T-cell (primary cell): ENCODE data around the gene CTXN1. TPM values are rescaled to one million over a fixed set of nuclear protein-coding genes. Genes with fewer than 3 reads are reported as not detected.

ENCODE experiments used
- ATAC-seq, 4 experiments: fragments of 200-7000 bp in 3 of 4; fragments of 150-1000 bp in 1 of 4; cut with Tn5 transposase; replicated peaks in 1 of 4; 1 replicate in 3 of 4; 2 replicates in 1 of 4; pipeline ENCODE4 v1.10.0; 2021; ENCODE audit warnings: moderate library complexity in 3 of 4, mild to moderate bottlenecking in 2 of 4, moderate number of reproducible peaks in 1 of 4
- CTCF ChIA-PET, 2 donors: fragments of 300-600 bp; sonication (Branson Sonifier 250); formaldehyde crosslinking; loops; one replicate each; lab custom pipeline; 2022; ENCODE audit warnings: antibody characterized with exemption in 2 of 2; lab: Charles Lee
- POLR2A ChIA-PET, 2 donors: fragments of 300-600 bp; sonication (Branson Sonifier 250); formaldehyde crosslinking; loops; one replicate each; lab custom pipeline; 2022; ENCODE audit warnings: antibody characterized with exemption in 2 of 2; lab: Charles Lee
- DNase-seq, 35 experiments: peaks; one replicate each; pipeline versions ENCODE4 v3.0.0 to v3.0.0-alpha.2; 2013 to 2023
- H3K27ac ChIP-seq: one replicate; pipeline ENCODE4 v1.5.1; 2013; ENCODE audit warnings: low read length
- H3K27me3 ChIP-seq, 2 experiments: replicated peaks in 1 of 2; 1 replicate in 1 of 2; 2 replicates in 1 of 2; pipeline versions ENCODE4 v1.6.1 to v1.7.0; 2013; ENCODE audit warnings: low read length in 1 of 2, mixed read lengths in 1 of 2; ENCODE audit not compliant: control insufficient read depth in 2 of 2, insufficient read depth in 2 of 2; ENCODE audit errors: extremely low read depth in 1 of 2
- H3K36me3 ChIP-seq, 2 donors: 1 replicate in 1 of 2; 2 replicates in 1 of 2; pipeline versions ENCODE4 v1.6.1 to v1.7.0; 2013; ENCODE audit warnings: low read length in 1 of 2; ENCODE audit not compliant: control insufficient read depth in 2 of 2, insufficient read depth in 1 of 2; ENCODE audit errors: extremely low read depth in 1 of 2
- H3K4me1 ChIP-seq, 2 experiments: 1 replicate in 1 of 2; 2 replicates in 1 of 2; pipeline versions ENCODE4 v1.6.1 to v1.7.0; 2013; ENCODE audit warnings: low read length in 2 of 2, mixed read lengths in 1 of 2; ENCODE audit not compliant: insufficient read depth in 2 of 2, control insufficient read depth in 1 of 2; ENCODE audit errors: extremely low read depth in 1 of 2
- H3K4me3 ChIP-seq, 2 donors: 1 replicate in 1 of 2; 2 replicates in 1 of 2; pipeline versions ENCODE4 v1.5.1 to v1.7.0; 2013; ENCODE audit warnings: mild to moderate bottlenecking in 2 of 2, low read length in 1 of 2, moderate library complexity in 1 of 2; ENCODE audit not compliant: control insufficient read depth in 1 of 2; ENCODE audit errors: extremely low read depth in 1 of 2
- H3K9me3 ChIP-seq: 2 replicates; pipeline ENCODE4 v1.7.0; 2013
- H3K27ac Mint-ChIP-seq, 2 donors: one replicate each; pipeline ENCODE4 v1.8.0; 2020 to 2021; ENCODE audit warnings: mild to moderate bottlenecking in 2 of 2, mixed read lengths in 2 of 2
- H3K27me3 Mint-ChIP-seq, 2 donors: one replicate each; pipeline ENCODE4 v1.8.0; 2021 to 2022; ENCODE audit warnings: mixed read lengths in 2 of 2
- H3K36me3 Mint-ChIP-seq: one replicate; pipeline ENCODE4 v1.8.0; 2021; ENCODE audit warnings: mixed read lengths
- H3K4me1 Mint-ChIP-seq, 3 donors: one replicate each; pipeline ENCODE4 v1.8.0; 2020 to 2022; ENCODE audit warnings: mixed read lengths in 3 of 3, mild to moderate bottlenecking in 1 of 3
- H3K4me3 Mint-ChIP-seq, 3 donors: one replicate each; pipeline ENCODE4 v1.8.0; 2020 to 2022; ENCODE audit warnings: mild to moderate bottlenecking in 3 of 3, mixed read lengths in 3 of 3, moderate library complexity in 3 of 3
- H3K9me3 Mint-ChIP-seq, 3 donors: one replicate each; pipeline ENCODE4 v1.8.0; 2020 to 2022; ENCODE audit warnings: mixed read lengths in 3 of 3
- WGBS: methylation state at CpG from one replicate; pipeline ENCODE4 v1.1.5; 2013; ENCODE audit warnings: missing lambda C conversion rate; ENCODE audit not compliant: insufficient coverage; 5-methylcytosine and 5-hydroxymethylcytosine counted together
- total RNA-seq, 35 experiments: library from RNA in 6 of 35; stranded (reverse) in 6 of 35; fragments of 120-200 nt in 1 of 35; gene quantifications; one replicate each; pipeline versions ENCODE4 v1.2.1 to v1.2.4 and lab custom pipeline; 2013 to 2026

Gene CTXN1
- total RNA-seq, 5 donors from 2014 or later (not counting 1 experiment from before 2014, with no cell fraction given) = 0.19 to 0.47 (median 0.30) TPM; not detected in 1

DNA sequence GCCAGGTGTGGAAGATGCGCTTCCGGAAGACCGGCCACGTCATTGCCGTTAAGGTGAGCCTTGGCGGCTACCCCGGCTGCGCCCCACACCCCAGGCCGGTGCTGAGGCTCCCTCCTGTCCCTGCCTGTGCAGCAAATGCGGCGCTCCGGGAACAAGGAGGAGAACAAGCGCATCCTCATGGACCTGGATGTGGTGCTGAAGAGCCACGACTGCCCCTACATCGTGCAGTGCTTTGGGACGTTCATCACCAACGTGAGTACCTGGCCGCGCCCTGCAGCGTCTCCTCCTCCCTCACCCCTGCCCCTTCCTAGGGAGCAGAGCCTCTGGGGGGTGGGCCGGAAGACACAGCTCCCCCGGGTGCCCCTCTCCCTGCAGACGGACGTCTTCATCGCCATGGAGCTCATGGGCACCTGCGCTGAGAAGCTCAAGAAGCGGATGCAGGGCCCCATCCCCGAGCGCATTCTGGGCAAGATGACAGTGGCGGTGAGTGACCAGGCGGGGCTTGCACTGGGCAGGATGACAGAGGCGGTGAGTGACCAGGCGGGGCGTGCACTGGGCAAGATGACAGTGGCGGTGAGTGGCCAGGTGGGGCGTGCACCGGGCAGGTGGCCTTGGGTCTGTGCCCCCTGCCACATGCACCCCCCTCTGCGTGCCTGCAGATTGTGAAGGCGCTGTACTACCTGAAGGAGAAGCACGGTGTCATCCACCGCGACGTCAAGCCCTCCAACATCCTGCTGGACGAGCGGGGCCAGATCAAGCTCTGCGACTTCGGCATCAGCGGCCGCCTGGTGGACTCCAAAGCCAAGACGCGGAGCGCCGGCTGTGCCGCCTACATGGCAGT lies 15.4 kb downstream of the CTXN1 start:
- no peak for DNase-seq
- CTCF ChIA-PET = no interaction called here
- WGBS = 97% methylated on average over 37 of the region's 54 CpGs
- Mint-ChIP-seq H3K9me3 (no peaks in the 10 kb centered on the region), H3K4me3 (no peak overlapping the region), H3K27me3 (peaks cover 3 to 13% of the 10 kb centered on the region in 2 donors), H3K27ac (no peak overlapping the region), H3K36me3 (peaks cover 24% of the 10 kb centered on the region), H3K4me1 (peaks cover 8 to 14% (median 11%) of the 10 kb centered on the region in 3 donors)
- POLR2A ChIA-PET = interaction anchor here in 1 of 2 donors (0.7 kb wide), 1 partner anchor 1422 kb away, joined by 4 read pairs; no protein-coding TSS in a partner anchor
- ATAC-seq = no peak
- H3K27me3 ChIP-seq = peaks cover 0 to 15% of the 10 kb centered on the region in 2 experiments
- H3K36me3 ChIP-seq = peaks cover 23 to 45% of the 10 kb centered on the region in 2 donors
- no peak overlapping the region for H3K27ac ChIP-seq
- H3K4me3 ChIP-seq = no peak overlapping the region
- no peaks in the 10 kb centered on the region for H3K9me3 ChIP-seq
- peaks cover 0 to 34% of the 10 kb centered on the region in 2 experiments for H3K4me1 ChIP-seq

DNA sequence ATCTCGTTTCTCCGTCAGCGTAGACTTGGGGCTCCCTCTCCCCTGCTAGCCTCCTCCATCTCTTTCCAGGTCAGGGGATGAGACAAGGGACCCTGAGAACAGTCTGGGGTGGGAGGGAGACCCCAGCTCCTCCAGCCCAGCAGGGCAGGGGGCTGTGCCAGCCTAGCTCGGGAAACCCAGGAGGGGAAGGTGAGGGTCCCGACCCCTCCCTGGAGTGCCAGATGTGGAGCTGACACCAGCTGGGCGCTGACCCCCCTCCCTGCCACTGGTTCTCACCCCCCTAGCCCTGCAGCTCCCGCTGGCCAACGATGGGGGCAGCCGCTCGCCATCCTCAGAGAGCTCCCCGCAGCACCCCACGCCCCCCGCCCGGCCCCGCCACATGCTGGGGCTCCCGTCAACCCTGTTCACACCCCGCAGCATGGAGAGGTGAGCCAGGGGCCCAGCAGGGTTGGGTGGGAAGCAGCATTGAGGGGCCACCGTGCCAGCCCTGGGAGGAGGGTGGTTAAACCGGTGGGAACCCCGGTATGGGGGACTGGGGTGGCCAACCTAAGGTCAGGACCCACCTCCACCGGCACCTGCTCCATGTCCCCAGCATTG lies 16.4 kb downstream of the CTXN1 start:
- no peak overlapping the region for H3K4me3 Mint-ChIP-seq

DNA sequence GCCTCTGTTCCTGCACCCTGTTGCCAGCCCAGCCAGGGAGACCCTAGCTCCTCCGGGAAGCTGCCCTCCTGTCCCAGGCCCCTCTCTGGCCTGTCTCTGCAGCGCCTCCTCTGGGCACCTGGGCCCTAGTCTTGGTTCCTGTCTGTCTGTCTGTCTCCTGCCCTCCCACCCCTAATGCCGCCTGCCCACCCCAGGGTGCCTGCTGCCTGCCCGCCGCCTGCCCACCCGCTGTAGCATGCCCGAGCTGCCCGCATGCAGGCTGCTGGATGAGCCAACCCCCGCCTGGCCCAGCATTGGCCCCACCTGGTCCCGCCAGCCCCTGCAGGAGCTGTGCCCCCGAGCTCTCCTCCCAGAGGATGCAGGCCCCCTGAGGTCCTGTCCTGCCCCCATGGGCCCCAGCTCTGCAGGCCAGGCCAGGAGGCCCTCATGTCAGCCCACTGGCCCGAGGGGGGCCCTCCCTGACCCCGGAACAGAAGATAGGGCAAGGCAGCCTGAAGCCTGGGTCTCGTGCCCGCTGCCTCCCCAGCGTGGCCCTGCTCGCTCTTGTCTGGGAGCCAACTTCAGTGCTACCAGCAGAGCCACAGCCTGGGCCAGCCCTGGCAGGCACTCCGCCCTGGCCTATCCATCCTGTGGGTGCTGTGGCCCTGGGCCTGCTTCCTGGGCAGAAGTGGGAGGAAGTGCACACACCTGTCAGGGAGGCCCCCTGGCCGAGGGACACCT lies 17.0 kb downstream of the CTXN1 start:
- CTCF ChIA-PET = no interaction called here
- H3K27me3 ChIP-seq = no peaks in the 10 kb centered on the region
- H3K4me1 Mint-ChIP-seq = peaks cover 20 to 21% (median 21%) of the 10 kb centered on the region in 3 donors
- POLR2A ChIA-PET = interaction anchor here in 1 of 2 donors (0.9 kb wide), 1 partner anchor 279 kb away, joined by 3 read pairs; the partner anchor contains the start of gene PET100
- WGBS = 95% methylated on average over 18 of the region's 19 CpGs
- H3K9me3 ChIP-seq = no peaks in the 10 kb centered on the region
- H3K36me3 Mint-ChIP-seq = peaks cover 29% of the 10 kb centered on the region
- no peak overlapping the region for H3K27ac Mint-ChIP-seq
- peaks cover 0 to 1% of the 10 kb centered on the region in 2 donors for H3K27me3 Mint-ChIP-seq
- no peak for ATAC-seq
- H3K4me3 Mint-ChIP-seq = no peak overlapping the region
- no peak overlapping the region for H3K27ac ChIP-seq
- no peaks in the 10 kb centered on the region for H3K9me3 Mint-ChIP-seq
- DNase-seq = no peak
- no peak overlapping the region for H3K4me3 ChIP-seq
- H3K36me3 ChIP-seq = peaks cover 23 to 45% of the 10 kb centered on the region in 2 donors
- H3K4me1 ChIP-seq = peaks cover 6 to 45% of the 10 kb centered on the region in 2 experiments

More for the DNA sequence above, 16.4 kb downstream of the CTXN1 start:
- H3K9me3 ChIP-seq = no peaks in the 10 kb centered on the region
- peaks cover 23 to 45% of the 10 kb centered on the region in 2 donors for H3K36me3 ChIP-seq
- DNase-seq (no peak), ATAC-seq (no peak)
- 97% methylated on average over 11 of the region's 21 CpGs for WGBS
- POLR2A ChIA-PET = no interaction called here
- no peak overlapping the region for H3K27ac ChIP-seq
- peaks cover 0 to 5% of the 10 kb centered on the region in 2 experiments for H3K27me3 ChIP-seq
- H3K4me1 ChIP-seq = peaks cover 6 to 40% of the 10 kb centered on the region in 2 experiments
- CTCF ChIA-PET = no interaction called here
- Mint-ChIP-seq H3K4me1 (peaks cover 18 to 19% (median 18%) of the 10 kb centered on the region in 3 donors), H3K27me3 (peaks cover 0 to 5% of the 10 kb centered on the region in 2 donors), H3K9me3 (no peaks in the 10 kb centered on the region), H3K27ac (no peak overlapping the region), H3K36me3 (peaks cover 29% of the 10 kb centered on the region)
- H3K4me3 ChIP-seq = no peak overlapping the region

DNA sequence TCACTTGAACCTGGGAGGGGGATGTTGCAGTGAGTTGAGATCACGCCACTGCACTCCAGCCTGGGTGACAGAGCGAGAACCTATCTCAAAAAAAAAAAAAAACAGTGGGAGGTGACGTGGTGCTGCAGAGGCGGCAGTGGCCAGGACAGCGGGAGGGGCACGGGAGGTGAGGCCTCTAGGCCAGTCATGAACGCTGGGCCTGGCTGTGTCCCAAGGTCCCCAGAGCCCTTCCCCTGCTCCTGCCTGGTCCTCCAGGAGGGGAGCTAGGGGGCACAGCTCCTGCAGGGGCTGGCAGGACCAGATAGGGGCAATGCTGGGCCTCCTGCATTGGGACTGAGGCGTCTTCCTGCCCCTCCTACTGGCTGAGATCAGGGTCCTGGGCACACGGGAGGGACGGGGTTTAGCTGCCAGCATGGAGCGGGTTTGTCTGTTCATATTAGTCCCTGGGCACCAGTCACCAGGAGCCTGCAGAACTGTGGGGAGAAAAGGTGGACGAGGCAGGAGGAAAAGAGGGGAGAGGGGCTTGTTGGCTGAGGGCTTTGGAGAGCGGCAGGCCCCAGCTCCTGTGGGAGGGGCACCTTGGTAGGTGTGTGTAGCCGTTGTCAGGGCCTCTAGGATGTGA lies 17.7 kb downstream of the CTXN1 start:
- WGBS = 87% methylated on average over 10 of the region's 14 CpGs
- CTCF ChIA-PET = no interaction called here

DNA sequence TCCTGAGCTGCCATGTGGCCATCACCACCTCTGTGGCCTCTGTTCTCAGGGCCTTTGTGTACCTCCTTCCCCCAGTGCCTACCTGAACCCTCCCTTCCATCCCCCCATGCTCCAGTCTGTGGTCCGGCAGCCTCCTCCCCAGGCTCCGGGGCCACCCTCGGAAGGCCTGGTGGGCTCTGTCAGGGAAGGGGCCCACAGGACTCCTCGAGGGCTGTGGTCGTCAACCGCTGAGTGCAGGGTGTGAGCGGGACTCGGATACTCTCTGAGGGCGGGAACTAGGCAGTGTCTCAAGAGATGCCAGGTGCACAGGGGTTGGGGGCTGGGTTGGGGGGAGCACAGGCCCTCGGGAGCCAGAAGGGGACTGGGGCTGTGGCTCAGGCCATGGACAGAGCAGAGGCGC lies 18.4 kb downstream of the CTXN1 start:
- Histone ChIP-seq H3K4me1 (peaks cover 6 to 54% of the 10 kb centered on the region in 2 experiments), H3K9me3 (no peaks in the 10 kb centered on the region), H3K4me3 (no peak overlapping the region), H3K27ac (no peak overlapping the region), H3K27me3 (no peaks in the 10 kb centered on the region), H3K36me3 (peaks cover 23 to 42% of the 10 kb centered on the region in 2 donors)
- WGBS = 95% methylated on average over 9 of the region's 11 CpGs
- DNase-seq = no peak
- Mint-ChIP-seq H3K9me3 (no peaks in the 10 kb centered on the region), H3K27me3 (no peaks in the 10 kb centered on the region), H3K27ac (no peak overlapping the region), H3K36me3 (peaks cover 21% of the 10 kb centered on the region), H3K4me1 (peaks cover 26 to 29% (median 27%) of the 10 kb centered on the region in 3 donors), H3K4me3 (no peak overlapping the region)
- no peak for ATAC-seq
- CTCF ChIA-PET = no interaction called here
- POLR2A ChIA-PET = no interaction called here

More for the DNA sequence above, 17.7 kb downstream of the CTXN1 start:
- Mint-ChIP-seq H3K27me3 (peaks cover 0 to 1% of the 10 kb centered on the region in 2 donors), H3K4me1 (peaks cover 20 to 25% (median 23%) of the 10 kb centered on the region in 3 donors), H3K4me3 (no peak overlapping the region), H3K36me3 (peaks cover 27% of the 10 kb centered on the region), H3K9me3 (no peaks in the 10 kb centered on the region), H3K27ac (no peak overlapping the region)
- Histone ChIP-seq H3K27ac (no peak overlapping the region), H3K9me3 (no peaks in the 10 kb centered on the region), H3K36me3 (peaks cover 23 to 45% of the 10 kb centered on the region in 2 donors), H3K27me3 (no peaks in the 10 kb centered on the region), H3K4me1 (peaks cover 6 to 47% of the 10 kb centered on the region in 2 experiments), H3K4me3 (no peak overlapping the region)
- no peak for ATAC-seq
- POLR2A ChIA-PET = interaction anchor here in 1 of 2 donors (0.9 kb wide), 1 partner anchor 278 kb away, joined by 3 read pairs; the partner anchor contains the start of gene PET100
- DNase-seq = no peak
